Activated naive CD4-positive, alpha-beta T cell treated with Interleukin-2 at 50 U/mL for 16 hours (primary cell): ENCODE data around the gene NIBAN1.
"Not testable (repeated sequence)": the region's sequence is repeated elsewhere in the genome, so short reads cannot be mapped to it uniquely, and the experiment has no call there.

ENCODE experiments used
- DNase-seq: peaks from one replicate; pipeline ENCODE4 v3.0.0-alpha.2; 2020

Gene NIBAN1

GRCh38 chr1:184972315-184973055 lies 1.8 kb downstream of the NIBAN1 start:
- DNase-seq, result no peak

- no peak for DNase-seq
Measured at GRCh38 chr1:184971522-184972265, 2.6 kb downstream of the NIBAN1 start.

GRCh38 chr1:184970691-184971161 lies 3.6 kb downstream of the NIBAN1 start:
- DNase-seq, result no peak

- DNase-seq, result no peak
Measured at GRCh38 chr1:184966989-184967388, 7.3 kb downstream of the NIBAN1 start.

- no peak for DNase-seq
Measured at GRCh38 chr1:184965944-184966860, 8.1 kb downstream of the NIBAN1 start.

GRCh38 chr1:184965439-184965838 lies 8.9 kb downstream of the NIBAN1 start:
- DNase-seq, result no peak

- DNase-seq, result no peak
Measured at GRCh38 chr1:184959626-184960025, 14.7 kb downstream of the NIBAN1 start.

- DNase-seq, result no peak
Measured at GRCh38 chr1:184958554-184959353, 15.6 kb downstream of the NIBAN1 start.

- DNase-seq, result not testable (repeated sequence)
Measured at GRCh38 chr1:184957901-184958300, 16.4 kb downstream of the NIBAN1 start.

GRCh38 chr1:184956999-184957700 lies 17.2 kb downstream of the NIBAN1 start:
- DNase-seq, result no peak

- DNase-seq, result no peak
Measured at GRCh38 chr1:184954232-184954995, 19.9 kb downstream of the NIBAN1 start.

- DNase-seq, result no peak
Measured at GRCh38 chr1:184953600-184954219, 20.6 kb downstream of the NIBAN1 start.

GRCh38 chr1:184952428-184952827 lies 21.9 kb downstream of the NIBAN1 start:
- no peak for DNase-seq

- DNase-seq, result no peak
Measured at GRCh38 chr1:184951788-184952187, 22.5 kb downstream of the NIBAN1 start.

- DNase-seq, result no peak
Measured at GRCh38 chr1:184950906-184951305, 23.4 kb downstream of the NIBAN1 start.

- DNase-seq, result no peak
Measured at GRCh38 chr1:184950227-184950626, 24.1 kb downstream of the NIBAN1 start.

- DNase-seq, result no peak
Measured at GRCh38 chr1:184947497-184948256, 26.6 kb downstream of the NIBAN1 start.

GRCh38 chr1:184945678-184946412 lies 28.5 kb downstream of the NIBAN1 start:
- DNase-seq, result no peak

GRCh38 chr1:184945029-184945428 lies 29.3 kb downstream of the NIBAN1 start:
- DNase-seq, result no peak
